Urinary bladder (tissue), 4 donors: Measurements from ENCODE around the gene ARHGAP15. TPM values are rescaled to one million over a fixed set of nuclear protein-coding genes. Genes with fewer than 3 reads are reported as not detected.

Experiments
- DNase-seq: peaks from one replicate; pipeline ENCODE4 v3.0.0-alpha.2; 2015; ENCODE audit errors: extremely low spot score
- H3K27ac ChIP-seq: one replicate; pipeline ENCODE4 v1.5.1; 2013; ENCODE audit warnings: low read depth, mild to moderate bottlenecking, moderate library complexity
- H3K36me3 ChIP-seq: one replicate; pipeline ENCODE4 v1.6.1; 2013; ENCODE audit warnings: mild to moderate bottlenecking, moderate library complexity; ENCODE audit not compliant: insufficient read depth
- H3K4me1 ChIP-seq: one replicate; pipeline ENCODE4 v1.6.1; 2013; ENCODE audit warnings: mild to moderate bottlenecking, moderate library complexity; ENCODE audit not compliant: insufficient read depth
- H3K4me3 ChIP-seq: one replicate; pipeline ENCODE4 v1.5.1; 2013; ENCODE audit warnings: low read depth, low read length
- WGBS: extraction: QIAGEN DNeasy Blood & Tissue Kit; methylation state at CpG from one replicate; pipeline ENCODE4 v1.1.7; 2013; 5-methylcytosine and 5-hydroxymethylcytosine counted together
- polyA plus RNA-seq: library from polyadenylated mRNA; stranded (reverse); fragments of 200-250 nt; gene quantifications from one replicate; pipeline ENCODE4 v1.2.3, GENCODE V29; 2013
- total RNA-seq: library from RNA; depleted of rRNA; stranded (reverse); fragments of >200 nt; gene quantifications from one replicate; pipeline ENCODE4 v1.2.3, GENCODE V29; 2014
- donor health status: healthy with polysubstance abuse.
- donor health status: healthy.

ARHGAP15 gene
- total and polyA plus RNA-seq, 2 donors = 3.9 to 107 TPM

DNA sequence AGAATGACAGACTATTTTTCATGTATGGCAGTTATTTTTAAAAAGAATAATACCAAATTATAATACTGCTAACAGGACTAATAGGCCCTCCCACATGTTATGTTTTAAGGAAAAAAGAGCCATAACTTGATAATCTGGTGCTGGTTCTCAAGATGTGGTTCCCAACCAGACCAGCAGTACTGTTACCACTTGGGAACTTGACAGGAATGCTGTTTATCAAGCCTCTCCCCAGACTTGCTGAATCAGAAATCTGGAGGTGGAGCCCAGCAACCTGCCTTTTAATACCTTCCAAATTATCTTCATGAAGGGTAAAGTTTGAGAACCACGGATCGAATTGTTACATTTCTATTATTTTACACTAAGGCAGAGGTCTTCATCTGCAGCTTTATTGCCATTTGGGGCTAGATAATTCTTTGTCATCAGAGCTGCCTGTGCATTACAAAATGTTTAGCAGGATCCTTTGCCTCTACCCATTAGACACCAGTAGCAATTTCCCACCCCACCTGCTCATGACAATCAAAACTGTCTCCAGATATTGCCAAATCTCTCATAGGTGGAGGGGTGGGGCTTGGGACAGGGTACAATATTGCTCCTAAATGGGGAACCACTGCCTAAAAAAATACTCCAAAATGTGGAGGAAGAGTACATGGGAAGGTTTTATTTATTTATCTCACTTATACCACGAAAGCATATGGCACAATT lies 629.6 kb downstream of the ARHGAP15 start:
- no peaks in the 10 kb centered on the region for H3K4me1 ChIP-seq
- H3K36me3 ChIP-seq = no peaks in the 10 kb centered on the region
- no peak for DNase-seq
- 85% methylated on average over 3 of the region's 3 CpGs for WGBS
- H3K27ac ChIP-seq = no peak overlapping the region
- H3K4me3 ChIP-seq = no peak overlapping the region

DNA sequence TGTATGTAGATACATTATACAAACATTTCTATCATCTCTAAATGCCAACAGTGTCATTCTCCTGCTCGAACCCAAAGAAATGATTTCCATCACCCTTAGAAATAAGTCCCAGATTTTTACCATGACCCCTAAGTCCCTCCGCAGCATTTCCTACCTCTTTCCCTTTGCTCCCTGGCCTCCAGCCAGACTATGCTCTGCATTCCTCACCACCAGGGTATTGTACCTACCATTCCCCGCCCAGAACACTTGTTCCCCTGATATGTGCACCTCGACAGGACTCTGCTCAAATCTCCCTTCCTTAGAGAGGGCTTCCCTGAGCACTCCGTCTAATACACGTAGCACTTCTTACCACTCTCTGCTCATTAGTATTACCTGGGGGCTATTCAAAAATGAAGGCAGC lies 630.2 kb downstream of the ARHGAP15 start:
- Histone ChIP-seq H3K4me3 (no peak overlapping the region), H3K27ac (no peak overlapping the region), H3K4me1 (no peaks in the 10 kb centered on the region), H3K36me3 (no peaks in the 10 kb centered on the region)
- DNase-seq = no peak
- WGBS = 89% methylated on average over 6 of the region's 6 CpGs

DNA sequence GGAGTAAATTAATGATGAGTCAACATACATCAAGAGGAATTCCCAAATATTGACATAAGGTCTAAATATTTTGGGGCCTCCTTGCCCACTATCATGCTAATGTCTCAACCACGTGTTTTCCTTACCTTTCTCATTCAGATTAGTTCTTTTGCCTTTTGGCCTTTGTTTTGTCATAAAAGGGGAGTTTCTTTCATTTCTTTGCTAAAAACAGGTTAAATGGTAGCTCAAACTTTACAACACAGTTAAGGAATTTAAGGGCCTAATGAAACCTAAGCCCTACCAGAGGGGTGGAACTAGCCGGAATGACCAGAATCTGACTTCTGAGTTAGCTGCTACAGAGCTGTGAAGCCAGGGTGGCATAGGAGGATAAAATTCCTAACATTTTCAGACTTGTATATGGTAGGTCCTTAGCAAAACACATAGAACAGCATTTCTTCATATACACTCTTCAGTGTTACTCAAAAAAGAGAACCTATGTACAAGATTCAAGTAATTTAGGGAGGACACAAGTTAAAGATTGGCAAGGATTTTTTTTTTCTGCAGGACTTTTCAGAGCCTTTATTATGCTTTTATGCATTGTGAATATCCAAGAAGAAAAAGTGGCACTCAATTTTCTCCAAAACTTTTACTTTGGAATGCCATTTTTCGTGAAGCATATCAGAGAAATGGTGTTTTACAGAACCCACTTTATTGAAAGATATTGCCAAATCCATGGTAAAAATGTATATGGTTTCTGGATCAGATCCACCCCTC lies 633.1 kb downstream of the ARHGAP15 start:
- no peak for DNase-seq
- Histone ChIP-seq H3K27ac (no peak overlapping the region), H3K36me3 (no peaks in the 10 kb centered on the region), H3K4me3 (no peak overlapping the region), H3K4me1 (no peaks in the 10 kb centered on the region)
- WGBS = 90% methylated on average over 3 of the region's 3 CpGs

DNA sequence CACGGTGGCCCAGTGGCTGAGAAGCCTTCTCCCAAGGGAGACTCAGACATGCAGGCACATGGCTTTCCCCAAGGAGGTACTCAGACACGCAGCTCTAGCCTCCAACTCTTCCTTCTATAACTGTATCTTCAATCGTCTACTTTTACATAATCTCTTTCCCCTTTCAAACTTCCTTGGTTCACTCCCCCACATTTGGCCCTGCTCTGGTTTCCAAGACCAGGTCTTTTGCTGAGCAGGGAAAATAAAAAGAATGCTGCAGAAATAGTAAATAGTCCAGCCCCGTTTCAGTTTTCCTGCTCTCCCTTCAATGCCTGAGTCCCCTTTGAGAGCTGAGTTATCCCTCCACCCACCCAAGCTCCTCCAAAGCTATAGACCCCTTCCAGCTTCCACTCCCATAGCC lies 635.0 kb downstream of the ARHGAP15 start:
- Histone ChIP-seq H3K36me3 (no peaks in the 10 kb centered on the region), H3K27ac (no peak overlapping the region)
- WGBS = 58% methylated on average over 4 of the region's 4 CpGs

DNA sequence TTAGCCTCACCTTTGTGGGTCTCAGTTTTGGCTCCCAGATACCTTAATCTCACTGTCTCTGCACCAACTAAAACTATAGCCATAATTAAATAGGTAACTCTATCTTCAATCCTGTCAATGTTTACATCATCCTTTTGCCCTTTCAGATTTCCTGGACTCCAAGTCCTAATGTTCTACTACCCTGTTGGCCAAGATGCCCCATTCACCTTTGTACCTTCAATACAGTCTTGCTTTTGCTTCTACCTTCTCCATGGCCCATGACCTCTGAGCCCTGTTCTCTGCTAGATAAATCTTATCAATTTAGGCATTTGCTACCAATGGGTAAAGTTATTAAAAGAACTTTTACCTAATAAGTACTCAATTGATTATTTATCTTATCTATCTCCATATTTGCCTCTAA lies 635.5 kb downstream of the ARHGAP15 start:
- H3K4me1 ChIP-seq = no peaks in the 10 kb centered on the region
- no peak overlapping the region for H3K4me3 ChIP-seq
- no peak overlapping the region for H3K27ac ChIP-seq
- DNase-seq = no peak
- no peaks in the 10 kb centered on the region for H3K36me3 ChIP-seq

More for the DNA sequence above, 635.0 kb downstream of the ARHGAP15 start:
- no peak overlapping the region for H3K4me3 ChIP-seq
- H3K4me1 ChIP-seq = no peaks in the 10 kb centered on the region
- no peak for DNase-seq

DNA sequence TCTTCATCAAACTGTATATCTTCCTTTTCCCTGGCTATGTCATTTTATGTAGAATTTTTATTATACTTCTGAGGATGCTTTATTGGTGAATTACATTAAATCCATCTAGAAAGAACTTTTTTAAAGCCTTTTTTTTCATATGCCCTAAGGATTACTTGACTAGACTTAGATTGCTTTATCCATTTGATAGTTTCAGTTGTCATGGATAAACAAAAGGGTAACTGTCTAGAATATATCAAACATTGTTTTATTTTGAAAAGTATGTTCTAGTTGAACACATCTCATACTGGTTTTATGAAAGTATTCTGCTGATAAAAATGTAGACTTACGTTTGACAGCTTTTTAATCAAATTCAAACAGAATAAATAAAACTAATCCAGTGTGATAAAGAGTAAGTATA lies 639.8 kb downstream of the ARHGAP15 start:
- WGBS = 56% methylated on average over 1 of the region's 1 CpG
- H3K27ac ChIP-seq = no peak overlapping the region
- no peak overlapping the region for H3K4me3 ChIP-seq
- no peaks in the 10 kb centered on the region for H3K4me1 ChIP-seq
- no peak for DNase-seq
- H3K36me3 ChIP-seq = no peaks in the 10 kb centered on the region

DNA sequence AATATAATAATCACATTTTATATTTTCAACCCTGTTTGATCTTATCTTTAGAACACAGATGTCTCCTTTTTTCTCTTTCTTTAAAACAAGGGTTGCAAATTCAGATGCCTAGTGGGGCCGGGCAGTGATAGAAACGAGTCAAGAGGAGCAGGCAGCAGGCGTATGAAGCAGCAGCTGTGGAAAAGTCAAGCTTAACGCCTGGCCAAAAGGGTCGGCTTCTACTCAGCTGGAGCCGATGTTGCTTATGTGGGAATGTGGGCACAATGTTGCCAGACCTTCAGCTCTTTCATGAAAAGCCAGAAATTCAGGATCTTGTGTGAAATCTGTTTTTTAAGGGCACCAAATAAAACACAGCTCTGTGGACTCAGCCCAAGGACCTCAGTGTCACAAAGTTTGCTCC lies 642.7 kb downstream of the ARHGAP15 start:
- DNase-seq = no peak
- Histone ChIP-seq H3K4me3 (no peak overlapping the region), H3K36me3 (no peaks in the 10 kb centered on the region), H3K27ac (no peak overlapping the region), H3K4me1 (no peaks in the 10 kb centered on the region)
- WGBS = 56% methylated on average over 6 of the region's 6 CpGs

DNA sequence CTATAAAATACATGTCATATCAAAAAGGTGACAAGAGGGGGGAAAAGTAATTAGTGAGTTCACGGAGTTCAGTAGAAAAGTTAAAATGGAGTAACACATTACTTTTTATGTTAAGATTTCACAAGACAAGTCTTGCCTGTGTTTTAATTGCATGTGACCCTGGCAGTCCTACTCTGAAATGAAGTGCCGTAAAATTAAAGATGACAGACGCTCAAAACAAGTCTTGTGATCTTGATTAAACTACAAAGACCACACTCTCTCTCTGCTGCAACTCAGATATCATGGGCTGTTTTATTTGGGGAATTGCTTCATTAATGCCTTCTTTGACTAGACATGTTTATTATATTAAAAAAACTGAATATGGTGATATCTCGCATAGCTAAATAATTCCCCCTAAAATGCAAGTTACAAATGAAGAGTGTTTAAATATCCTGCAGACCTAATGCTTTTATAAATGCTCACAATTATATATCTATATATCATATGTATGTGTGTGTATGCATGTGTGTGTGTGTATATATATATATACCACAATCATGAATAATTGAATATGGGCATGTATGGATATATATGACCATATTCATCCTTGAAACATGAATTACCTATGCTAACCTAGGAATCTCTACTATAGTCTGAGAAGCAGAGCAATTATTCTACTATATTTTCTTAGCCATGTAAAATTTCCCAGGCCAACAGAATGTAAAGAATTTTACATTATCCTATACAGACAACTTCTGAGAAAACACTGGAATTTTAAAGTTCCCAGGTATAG lies 647.5 kb downstream of the ARHGAP15 start:
- Histone ChIP-seq H3K4me3 (no peak overlapping the region), H3K27ac (no peak overlapping the region), H3K4me1 (no peaks in the 10 kb centered on the region), H3K36me3 (no peaks in the 10 kb centered on the region)
- WGBS = 88% methylated on average over 4 of the region's 4 CpGs
- DNase-seq = no peak

DNA sequence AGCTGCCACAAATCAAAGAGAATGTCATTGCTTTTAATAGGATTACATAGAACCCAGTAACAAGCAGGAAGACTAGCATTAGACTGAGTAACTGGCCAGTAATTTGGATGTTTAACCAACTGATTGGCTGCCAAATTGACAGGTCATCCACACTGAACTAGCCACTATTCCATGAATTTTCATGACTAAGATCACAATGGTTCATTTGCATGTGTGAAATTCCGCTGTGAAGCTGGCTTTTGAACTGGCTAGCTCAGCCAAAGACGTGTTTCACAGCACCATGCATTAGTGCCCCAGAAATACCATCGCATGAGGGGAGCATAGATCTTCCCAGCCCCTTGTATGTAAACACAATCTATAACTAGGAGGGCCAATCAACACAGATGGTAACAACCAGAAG lies 649.8 kb downstream of the ARHGAP15 start:
- H3K36me3 ChIP-seq = no peaks in the 10 kb centered on the region
- DNase-seq = no peak
- no peak overlapping the region for H3K4me3 ChIP-seq
- H3K27ac ChIP-seq = no peak overlapping the region
- WGBS = 90% methylated on average over 3 of the region's 3 CpGs
- H3K4me1 ChIP-seq = no peaks in the 10 kb centered on the region

DNA sequence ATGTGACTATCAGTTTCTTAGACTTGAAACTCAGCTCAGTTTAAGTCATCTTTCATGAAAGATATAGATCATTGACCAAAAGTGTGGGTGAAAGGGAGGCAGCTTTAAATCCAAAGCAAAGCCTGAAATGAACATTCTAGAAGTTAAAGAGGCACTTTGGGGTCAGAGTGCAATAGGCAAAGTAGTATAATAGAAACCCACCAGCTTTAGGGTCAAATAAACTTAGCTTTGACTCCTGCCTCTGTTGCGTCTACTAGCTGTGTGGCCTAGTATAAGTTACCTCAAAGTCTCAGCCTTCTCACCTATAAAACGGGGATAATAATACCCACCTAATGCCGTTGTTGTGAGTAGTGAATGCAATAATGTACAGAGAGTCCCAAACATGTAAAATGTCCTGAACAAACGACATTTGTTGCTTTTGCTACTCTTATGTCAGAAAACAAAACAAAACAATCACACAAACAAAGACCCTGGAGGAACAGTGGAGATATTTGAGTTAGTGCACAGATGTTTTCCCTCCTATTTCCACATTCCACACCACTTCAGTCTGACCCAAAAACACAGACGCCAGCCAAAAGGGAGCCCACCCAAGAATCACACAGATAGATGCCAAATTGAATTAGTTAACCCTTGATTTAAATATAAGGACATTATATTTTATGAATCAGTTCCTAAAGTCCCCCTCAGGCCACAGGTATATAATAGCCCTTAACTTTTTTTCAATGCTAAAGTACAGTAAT lies 657.0 kb downstream of the ARHGAP15 start:
- no peak for DNase-seq
- 52% methylated on average over 5 of the region's 5 CpGs for WGBS
- Histone ChIP-seq H3K4me3 (no peak overlapping the region), H3K27ac (no peak overlapping the region), H3K4me1 (no peaks in the 10 kb centered on the region), H3K36me3 (no peaks in the 10 kb centered on the region)

DNA sequence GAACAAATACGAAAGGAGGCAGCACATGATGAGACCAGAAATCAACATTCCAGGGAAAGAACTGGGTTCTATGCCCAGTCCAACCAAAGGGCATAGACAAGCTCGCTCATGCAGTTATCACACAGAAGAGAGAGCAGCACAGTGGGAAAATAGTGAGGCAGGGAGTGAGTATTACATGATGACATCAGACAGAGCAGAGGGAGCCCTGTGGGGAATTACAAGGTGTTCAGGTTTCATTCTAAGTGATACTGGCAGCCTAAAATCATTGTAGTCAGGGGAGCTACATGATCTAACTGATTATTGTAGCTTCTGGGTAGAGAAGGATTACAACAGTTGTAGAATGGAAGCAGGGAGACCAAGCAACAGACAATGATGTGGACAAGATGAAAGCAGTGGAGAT lies 658.5 kb downstream of the ARHGAP15 start:
- no peak overlapping the region for H3K4me3 ChIP-seq
- H3K4me1 ChIP-seq = no peaks in the 10 kb centered on the region
- no peak for DNase-seq
- no peak overlapping the region for H3K27ac ChIP-seq
- H3K36me3 ChIP-seq = no peaks in the 10 kb centered on the region
- WGBS = 95% methylated on average over 2 of the region's 2 CpGs

DNA sequence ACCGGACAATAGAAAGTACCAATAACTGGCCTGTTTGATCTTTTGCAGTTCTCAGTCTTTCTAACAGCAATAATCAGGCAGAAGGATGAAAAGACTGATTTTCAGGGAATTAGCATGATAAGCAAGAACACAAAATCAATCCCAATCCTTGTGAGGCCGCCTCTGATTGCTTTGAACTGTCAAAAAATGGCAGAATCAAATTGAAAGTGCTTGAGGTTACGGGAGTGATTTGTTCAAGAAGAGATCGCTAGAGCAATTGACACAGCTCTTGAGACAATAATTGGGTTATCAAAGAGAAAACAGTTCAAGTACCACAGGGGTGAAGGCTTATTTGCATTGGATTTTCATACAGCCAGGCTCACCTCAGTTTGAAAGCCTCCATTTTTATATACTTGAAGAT lies 663.4 kb downstream of the ARHGAP15 start:
- WGBS = 95% methylated on average over 4 of the region's 4 CpGs
- Histone ChIP-seq H3K27ac (no peak overlapping the region), H3K36me3 (no peaks in the 10 kb centered on the region), H3K4me1 (no peaks in the 10 kb centered on the region), H3K4me3 (no peak overlapping the region)
- no peak for DNase-seq

DNA sequence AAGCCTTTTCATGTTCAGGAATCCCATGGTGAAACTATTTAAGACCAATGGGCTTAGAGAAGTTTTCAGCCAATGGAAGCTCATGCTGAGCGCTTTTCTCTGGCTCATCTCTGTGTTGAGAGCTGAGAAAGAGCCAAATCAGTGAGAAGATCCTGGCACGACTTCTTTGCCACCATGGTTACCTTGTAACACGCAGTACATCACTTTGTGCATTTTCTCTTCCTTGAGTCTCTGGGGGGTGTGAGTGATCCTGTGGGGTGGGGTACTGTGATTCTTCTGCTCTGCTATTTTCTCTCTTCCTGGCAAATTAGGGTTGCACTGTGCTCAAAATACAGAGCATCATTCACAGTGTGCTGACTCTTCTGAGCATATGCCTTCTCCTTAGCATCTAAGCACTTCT lies 664.2 kb downstream of the ARHGAP15 start:
- H3K27ac ChIP-seq = no peak overlapping the region
- no peaks in the 10 kb centered on the region for H3K36me3 ChIP-seq
- H3K4me1 ChIP-seq = no peaks in the 10 kb centered on the region
- WGBS = 87% methylated on average over 3 of the region's 3 CpGs
- H3K4me3 ChIP-seq = no peak overlapping the region
- no peak for DNase-seq
